GM12875 (cell line): ENCODE data around the gene BCOR.

ENCODE experiments used
- H3K4me3 ChIP-seq: one replicate; pipeline ENCODE4 v1.5.1; 2011; ENCODE audit warnings: low read depth, low read length, control low read depth
- CTCF ChIP-seq: IDR thresholded peaks from 2 replicates; pipeline ENCODE4 v1.5.1; 2011; ENCODE audit warnings: low read depth, mild to moderate bottlenecking, control low read depth, inconsistent platforms, low read length, moderate library complexity, borderline replicate concordance; ENCODE audit not compliant: insufficient read depth

Gene BCOR

DNA sequence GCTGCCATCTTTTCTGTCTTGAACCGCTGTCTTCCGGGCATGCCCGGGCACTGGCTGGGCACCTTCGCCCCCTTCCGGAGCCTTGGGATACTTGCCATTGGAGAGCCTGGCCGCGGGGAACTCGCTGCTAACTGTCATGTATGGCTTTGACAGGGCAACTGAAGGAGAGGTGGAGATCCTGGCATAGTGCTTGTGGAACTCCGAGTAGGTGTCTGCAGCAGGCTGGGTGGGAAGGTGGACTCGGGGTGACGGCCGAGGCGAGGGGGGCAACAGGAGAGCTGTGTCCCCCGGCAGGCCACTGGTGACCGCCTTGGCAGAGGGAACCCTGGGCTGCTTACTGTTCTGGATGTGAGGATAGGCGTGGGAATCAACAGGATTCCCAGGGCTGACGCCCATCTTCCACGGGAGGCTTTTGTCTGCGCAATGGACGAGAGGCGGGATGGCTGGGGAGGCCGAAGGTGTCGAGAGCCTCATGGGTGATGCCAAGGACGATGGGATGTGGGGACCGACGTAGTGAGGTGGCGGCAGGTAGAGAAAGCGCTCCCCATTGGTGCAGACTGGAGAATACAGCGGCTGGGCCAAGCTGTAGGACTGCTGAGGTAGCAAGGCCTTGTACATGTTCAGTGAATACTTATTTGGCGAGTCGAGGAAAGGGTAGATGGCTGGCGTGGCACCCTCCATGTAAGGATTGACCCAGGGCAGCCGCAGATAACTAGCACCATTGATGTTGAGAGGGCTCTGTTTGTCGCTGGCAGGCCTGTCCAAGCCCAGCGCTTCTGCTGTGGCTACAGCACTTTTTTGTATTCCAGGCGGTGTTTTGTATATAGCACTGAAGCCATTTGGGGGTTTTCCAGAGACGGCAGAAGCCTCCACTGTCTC is 23.4 kb downstream of the BCOR start:
- TF ChIP-seq CTCF: no peak
- no peak overlapping the region for H3K4me3 ChIP-seq

GRCh38 chrX:40073439-40074054 is 24.2 kb downstream of the BCOR start:
- TF ChIP-seq CTCF: no peak
- H3K4me3 ChIP-seq: no peak overlapping the region

DNA sequence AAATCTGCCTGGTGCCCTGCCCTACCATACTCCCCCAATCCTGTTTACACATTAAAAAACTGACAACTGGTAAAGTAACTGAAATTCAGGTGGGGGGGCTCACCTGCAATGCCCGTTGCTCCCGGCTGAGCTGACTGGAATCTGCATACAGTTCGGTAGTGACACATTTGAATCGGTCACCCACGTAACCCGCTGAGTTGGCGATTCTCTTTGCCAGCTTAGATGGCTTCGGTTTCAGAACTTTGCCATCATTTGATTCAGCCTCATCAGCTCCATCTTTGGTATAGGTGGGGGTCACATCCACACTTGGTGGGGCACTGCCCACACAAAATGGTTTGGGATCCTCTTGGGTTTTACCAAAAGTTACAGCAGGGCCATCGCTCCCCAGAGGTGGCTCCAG is 25.5 kb downstream of the BCOR start:
- H3K4me3 ChIP-seq: no peak overlapping the region
- no peak for TF ChIP-seq CTCF

DNA sequence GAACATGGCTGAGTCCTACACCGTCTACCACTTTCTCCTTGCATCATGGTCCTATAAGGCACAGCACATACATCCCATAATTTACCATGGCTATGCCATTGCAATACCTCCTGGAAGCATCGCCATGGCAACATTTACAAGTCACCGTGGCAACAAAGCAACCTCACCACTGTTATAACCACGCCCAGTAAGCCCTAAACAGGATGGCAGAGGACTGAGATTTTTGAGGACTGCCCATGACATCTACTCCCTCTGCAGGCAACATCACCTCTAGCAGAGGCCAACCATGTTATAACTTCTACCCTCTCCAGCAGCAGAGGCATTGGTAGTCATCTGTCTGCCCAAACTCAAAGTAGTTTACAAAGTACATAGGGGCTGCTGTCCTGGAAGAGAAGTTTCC is 29.7 kb downstream of the BCOR start:
- no peak for TF ChIP-seq CTCF
- no peak overlapping the region for H3K4me3 ChIP-seq

DNA sequence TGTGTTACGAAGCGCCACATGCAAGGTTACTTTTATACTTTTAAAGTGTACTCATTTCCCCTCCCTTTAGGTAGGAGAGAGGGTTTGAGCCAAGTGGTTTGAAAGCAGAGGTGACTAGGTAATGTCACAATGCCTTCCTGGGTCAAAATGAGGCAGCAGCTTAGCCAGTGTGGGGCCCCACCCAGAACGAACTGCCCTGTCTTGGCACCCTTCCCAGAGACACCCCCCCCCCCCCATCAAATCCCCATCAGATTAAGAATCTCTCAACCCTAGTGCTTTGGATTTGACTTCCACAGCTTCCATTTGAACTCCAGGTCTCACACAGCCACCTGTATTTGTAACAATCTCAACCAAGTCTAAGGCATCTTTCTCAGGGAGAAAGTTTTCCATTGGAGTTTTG is 31.1 kb downstream of the BCOR start:
- no peak for TF ChIP-seq CTCF

DNA sequence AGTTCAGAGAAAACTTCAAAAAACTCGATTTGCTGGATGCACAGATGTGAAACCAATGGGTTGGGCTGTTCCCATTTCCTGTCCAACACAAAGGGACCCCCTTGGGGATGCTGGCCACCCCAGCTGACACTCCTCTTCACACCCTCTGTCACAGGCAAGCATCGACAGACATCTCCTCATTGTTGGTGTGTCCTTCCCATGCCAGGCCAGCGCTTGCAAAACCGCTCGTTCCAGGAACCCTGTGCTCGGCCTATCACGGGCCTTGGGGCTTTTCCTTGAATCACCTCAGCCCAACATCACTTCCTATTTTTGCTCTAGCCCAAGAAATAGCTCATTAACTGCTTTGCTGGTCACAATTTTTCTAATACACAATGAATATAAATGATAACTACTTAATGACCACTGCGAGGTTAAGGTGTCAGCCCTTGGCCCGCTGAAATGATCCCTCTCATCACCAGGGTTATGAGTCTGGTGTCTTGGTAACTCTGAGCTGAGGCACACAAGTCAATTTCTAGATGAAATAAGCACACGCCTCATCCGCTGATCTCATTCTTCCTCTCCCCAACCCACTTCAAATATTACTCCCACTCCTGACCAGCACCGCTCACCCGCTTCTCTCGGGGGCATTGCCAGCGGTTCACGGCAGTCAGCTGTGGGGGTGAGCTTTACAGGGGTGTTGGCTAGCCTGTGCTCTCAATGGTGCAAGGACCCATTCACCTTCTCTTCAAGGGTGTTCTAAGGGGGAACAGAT is 32.3 kb downstream of the BCOR start:
- TF ChIP-seq CTCF: no peak
- no peak overlapping the region for H3K4me3 ChIP-seq

More for the DNA sequence above, 31.1 kb downstream of the BCOR start:
- H3K4me3 ChIP-seq: no peak overlapping the region
